ENCODE data around the gene CDK5R2. TPM values are rescaled to one million over a fixed set of nuclear protein-coding genes. Genes with fewer than 3 reads are reported as not detected.
"Not testable (repeated sequence)": the region's sequence is repeated elsewhere in the genome, so short reads cannot be mapped to it uniquely, and the experiment has no call there.

The CDK5R2 gene
- 0.03 TPM for polyA plus RNA-seq (2012; ENCODE audit: low read depth, missing spikeins)

DNA sequence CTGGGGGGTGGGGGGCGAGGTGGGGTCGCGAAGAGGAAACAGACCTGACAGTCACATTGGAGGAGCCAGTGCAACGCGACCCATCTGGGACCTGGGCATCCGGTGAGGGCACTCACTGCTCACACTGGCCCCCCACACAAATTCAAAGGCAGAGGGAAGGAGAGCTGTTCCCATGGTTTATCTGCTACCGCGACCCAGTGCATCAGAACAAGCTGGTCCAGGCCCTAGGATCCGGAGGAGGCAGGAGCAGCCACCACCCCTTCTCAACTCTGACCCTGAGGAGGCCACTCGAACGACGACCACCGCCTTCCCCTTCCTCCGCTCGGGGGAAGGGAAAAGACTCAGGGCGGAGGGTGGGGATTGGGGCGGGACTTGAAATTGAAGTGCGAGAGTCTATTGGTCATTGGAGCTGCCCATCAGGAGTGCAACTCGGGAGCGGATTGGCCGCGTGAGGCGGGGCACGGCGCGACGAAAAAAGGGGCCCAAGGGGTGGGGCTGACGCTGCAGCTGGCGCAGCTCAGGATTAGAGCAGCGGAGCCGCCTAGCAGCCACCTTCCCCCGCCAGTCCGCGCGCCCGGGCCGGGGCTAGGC lies at the start of gene CDK5R2:
CDK5R2 (plus strand) TSS at position 526 of the 591 bp plus-strand sequence. CDS start 155 bp downstream, outside the sequence.
- peak; percentile 79 for FAIRE-seq
- DNase-seq (ENCODE audit: insufficient read length, low spot score) = peak; percentile 98
- TF ChIP-seq SPI1 (IDR thresholded peaks at IDR 0.05; ENCODE audit: low read depth, low read length) (no peak), POLR2A (IDR thresholded peaks at IDR 0.05; ENCODE audit: low read depth, low read length) (no peak), POLR2AphosphoS5 (IDR thresholded peaks at IDR 0.05; ENCODE audit: low read depth, low read length) (no peak), TAF1 (IDR thresholded peaks at IDR 0.05; ENCODE audit: low read depth, low read length) (no peak), PAX5 (IDR thresholded peaks at IDR 0.05; ENCODE audit: insufficient read depth, low read length, severe bottlenecking) (no peak), POU2F2 (IDR thresholded peaks at IDR 0.05; ENCODE audit: low read depth, low read length) (no peak)

DNA sequence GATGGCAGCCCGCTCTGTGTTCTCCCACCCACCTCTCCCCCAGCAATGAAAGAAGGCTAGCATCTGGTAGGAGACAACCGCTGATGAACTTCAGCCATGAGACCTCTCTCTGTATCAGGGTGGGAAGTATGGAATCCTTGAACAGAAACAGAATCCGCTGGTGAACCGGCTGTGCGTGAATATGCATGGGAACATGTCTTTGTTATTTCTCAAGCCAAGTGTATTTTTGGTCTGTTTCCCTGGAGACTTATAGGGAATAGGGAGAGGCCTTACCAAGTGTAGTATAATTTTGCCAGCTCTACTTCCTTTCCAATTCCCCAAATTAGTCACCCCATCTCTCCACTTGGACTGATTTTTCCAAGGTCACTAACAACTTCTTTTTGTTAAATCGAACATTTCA lies 48.7 kb upstream of the CDK5R2 start:
- DNase-seq (ENCODE audit: insufficient read length, low spot score) (no peak), FAIRE-seq (no peak)
- no peak for TF ChIP-seq SPI1 (IDR thresholded peaks at IDR 0.05; ENCODE audit: low read depth, low read length)
- no peak for TF ChIP-seq POU2F2 (IDR thresholded peaks at IDR 0.05; ENCODE audit: low read depth, low read length)
- no peak for TF ChIP-seq PAX5 (IDR thresholded peaks at IDR 0.05; ENCODE audit: insufficient read depth, low read length, severe bottlenecking)
- TF ChIP-seq POLR2AphosphoS5 (IDR thresholded peaks at IDR 0.05; ENCODE audit: low read depth, low read length) = no peak
- TF ChIP-seq POLR2A (IDR thresholded peaks at IDR 0.05; ENCODE audit: low read depth, low read length) = no peak
- no peak for TF ChIP-seq TAF1 (IDR thresholded peaks at IDR 0.05; ENCODE audit: low read depth, low read length)

- no peak for DNase-seq (ENCODE audit: insufficient read length, low spot score)
- TF ChIP-seq POLR2AphosphoS5 (IDR thresholded peaks at IDR 0.05; ENCODE audit: low read depth, low read length) (no peak), POLR2A (IDR thresholded peaks at IDR 0.05; ENCODE audit: low read depth, low read length) (no peak), TAF1 (IDR thresholded peaks at IDR 0.05; ENCODE audit: low read depth, low read length) (no peak), PAX5 (IDR thresholded peaks at IDR 0.05; ENCODE audit: insufficient read depth, low read length, severe bottlenecking) (no peak), SPI1 (IDR thresholded peaks at IDR 0.05; ENCODE audit: low read depth, low read length) (no peak), POU2F2 (IDR thresholded peaks at IDR 0.05; ENCODE audit: low read depth, low read length) (no peak)
- no peak for FAIRE-seq
Measured at GRCh38 chr2:218920504-218920903, 39.0 kb upstream of the CDK5R2 start.

GRCh38 chr2:218924757-218925156 lies 34.7 kb upstream of the CDK5R2 start:
- TF ChIP-seq POU2F2 (IDR thresholded peaks at IDR 0.05; ENCODE audit: low read depth, low read length) (no peak), TAF1 (IDR thresholded peaks at IDR 0.05; ENCODE audit: low read depth, low read length) (no peak), POLR2AphosphoS5 (IDR thresholded peaks at IDR 0.05; ENCODE audit: low read depth, low read length) (no peak), PAX5 (IDR thresholded peaks at IDR 0.05; ENCODE audit: insufficient read depth, low read length, severe bottlenecking) (no peak), SPI1 (IDR thresholded peaks at IDR 0.05; ENCODE audit: low read depth, low read length) (no peak)
- no peak for DNase-seq (ENCODE audit: insufficient read length, low spot score)
- FAIRE-seq = no peak

DNA sequence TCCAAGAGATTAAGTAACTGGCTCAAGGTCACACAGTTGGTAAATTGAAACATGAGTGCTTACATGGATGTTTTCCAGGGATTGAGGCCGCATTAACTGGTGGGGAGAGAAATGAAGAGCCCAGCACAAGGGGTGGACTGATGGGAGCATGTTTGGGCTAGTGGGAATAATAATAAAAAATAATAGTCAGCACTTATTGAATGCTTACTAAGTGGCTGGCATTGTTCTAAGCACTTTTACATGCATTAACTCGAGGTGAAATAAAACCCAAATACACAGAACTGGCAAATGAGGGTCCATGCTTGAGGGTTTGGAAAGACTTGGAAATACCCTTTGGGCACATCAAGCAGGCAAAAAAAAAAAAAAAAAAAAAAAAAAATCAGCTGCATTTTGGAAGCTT lies 34.0 kb upstream of the CDK5R2 start:
- DNase-seq (ENCODE audit: insufficient read length, low spot score) (no peak), FAIRE-seq (no peak)
- TF ChIP-seq PAX5 (IDR thresholded peaks at IDR 0.05; ENCODE audit: insufficient read depth, low read length, severe bottlenecking) = no peak
- TF ChIP-seq TAF1 (IDR thresholded peaks at IDR 0.05; ENCODE audit: low read depth, low read length) = no peak
- no peak for TF ChIP-seq POLR2A (IDR thresholded peaks at IDR 0.05; ENCODE audit: low read depth, low read length)
- TF ChIP-seq SPI1 (IDR thresholded peaks at IDR 0.05; ENCODE audit: low read depth, low read length) = no peak
- TF ChIP-seq POLR2AphosphoS5 (IDR thresholded peaks at IDR 0.05; ENCODE audit: low read depth, low read length) = no peak
- TF ChIP-seq POU2F2 (IDR thresholded peaks at IDR 0.05; ENCODE audit: low read depth, low read length) = no peak

GRCh38 chr2:218927422-218927821 lies 32.0 kb upstream of the CDK5R2 start:
- no peak for FAIRE-seq
- no peak for DNase-seq (ENCODE audit: insufficient read length, low spot score)
- no peak for TF ChIP-seq TAF1 (IDR thresholded peaks at IDR 0.05; ENCODE audit: low read depth, low read length)
- TF ChIP-seq PAX5 (IDR thresholded peaks at IDR 0.05; ENCODE audit: insufficient read depth, low read length, severe bottlenecking) = no peak
- no peak for TF ChIP-seq SPI1 (IDR thresholded peaks at IDR 0.05; ENCODE audit: low read depth, low read length)
- TF ChIP-seq POLR2AphosphoS5 (IDR thresholded peaks at IDR 0.05; ENCODE audit: low read depth, low read length) = no peak
- TF ChIP-seq POU2F2 (IDR thresholded peaks at IDR 0.05; ENCODE audit: low read depth, low read length) = no peak
- TF ChIP-seq POLR2A (IDR thresholded peaks at IDR 0.05; ENCODE audit: low read depth, low read length) = no peak

DNA sequence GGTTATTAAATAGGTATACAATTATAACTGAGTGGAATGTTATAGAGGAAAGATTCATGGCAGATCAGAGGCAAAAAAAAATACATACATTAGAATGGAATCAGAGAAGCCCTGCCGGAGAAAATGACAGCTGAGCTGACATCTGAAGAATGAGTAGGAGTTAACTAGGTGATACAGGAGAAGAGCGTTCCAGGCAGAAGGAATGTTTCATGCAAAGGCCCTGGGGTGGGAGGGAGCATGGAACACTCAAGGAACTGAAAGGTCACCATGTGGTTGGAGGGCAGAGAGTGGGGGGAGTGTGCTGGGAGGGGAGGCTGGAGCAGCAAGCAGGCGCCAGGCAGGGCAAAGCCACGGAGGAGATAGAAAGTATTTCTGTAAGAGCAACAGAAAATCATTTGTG lies 31.6 kb upstream of the CDK5R2 start:
- DNase-seq (ENCODE audit: insufficient read length, low spot score) (no peak), FAIRE-seq (no peak)
- TF ChIP-seq POU2F2 (IDR thresholded peaks at IDR 0.05; ENCODE audit: low read depth, low read length) = no peak
- TF ChIP-seq TAF1 (IDR thresholded peaks at IDR 0.05; ENCODE audit: low read depth, low read length) = no peak
- no peak for TF ChIP-seq SPI1 (IDR thresholded peaks at IDR 0.05; ENCODE audit: low read depth, low read length)
- TF ChIP-seq PAX5 (IDR thresholded peaks at IDR 0.05; ENCODE audit: insufficient read depth, low read length, severe bottlenecking) = no peak
- no peak for TF ChIP-seq POLR2AphosphoS5 (IDR thresholded peaks at IDR 0.05; ENCODE audit: low read depth, low read length)
- no peak for TF ChIP-seq POLR2A (IDR thresholded peaks at IDR 0.05; ENCODE audit: low read depth, low read length)

GRCh38 chr2:218930488-218930887 lies 29.0 kb upstream of the CDK5R2 start:
- not testable (repeated sequence) for DNase-seq (ENCODE audit: insufficient read length, low spot score); FAIRE-seq

- not testable (repeated sequence) for DNase-seq (ENCODE audit: insufficient read length, low spot score); FAIRE-seq
Measured at GRCh38 chr2:218931751-218932150, 27.7 kb upstream of the CDK5R2 start.

DNA sequence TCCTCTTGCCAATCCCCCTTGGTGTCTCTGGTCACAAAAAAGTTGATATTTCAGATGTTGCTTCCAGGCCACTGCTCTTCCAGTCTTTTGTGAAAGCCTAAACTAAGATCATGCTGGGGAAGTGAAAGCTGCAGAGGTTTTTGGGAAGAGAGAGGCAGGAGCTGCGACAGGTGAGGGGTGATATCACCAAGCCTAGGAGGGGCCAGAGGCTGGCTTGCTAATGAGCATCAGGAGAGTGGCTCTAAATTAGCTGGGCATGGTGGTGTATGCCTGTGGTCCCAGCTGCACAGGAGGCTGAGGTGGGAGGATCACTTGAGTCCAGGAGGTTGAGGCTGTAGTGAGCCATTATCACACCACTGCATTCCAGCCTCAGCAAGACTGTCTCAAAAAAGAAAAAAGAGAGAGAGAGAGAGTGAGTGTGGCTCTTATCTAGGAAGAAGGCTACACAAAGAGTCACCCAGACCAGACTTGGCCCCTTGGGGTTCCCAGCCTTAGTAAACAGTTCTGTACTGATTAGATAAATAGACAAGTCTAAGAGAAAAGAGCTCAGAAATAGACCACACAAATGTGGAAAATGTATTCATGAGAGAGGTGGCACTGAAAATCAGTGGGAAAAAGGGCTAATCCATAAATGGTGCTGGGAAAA lies 14.6 kb upstream of the CDK5R2 start:
- no peak for TF ChIP-seq SPI1 (IDR thresholded peaks at IDR 0.05; ENCODE audit: low read depth, low read length)
- TF ChIP-seq PAX5 (IDR thresholded peaks at IDR 0.05; ENCODE audit: insufficient read depth, low read length, severe bottlenecking) = no peak
- TF ChIP-seq TAF1 (IDR thresholded peaks at IDR 0.05; ENCODE audit: low read depth, low read length) = no peak
- no peak for TF ChIP-seq POU2F2 (IDR thresholded peaks at IDR 0.05; ENCODE audit: low read depth, low read length)
- TF ChIP-seq POLR2A (IDR thresholded peaks at IDR 0.05; ENCODE audit: low read depth, low read length) = no peak
- TF ChIP-seq POLR2AphosphoS5 (IDR thresholded peaks at IDR 0.05; ENCODE audit: low read depth, low read length) = no peak
- no peak for FAIRE-seq
- no peak for DNase-seq (ENCODE audit: insufficient read length, low spot score)

All from GM12891 (cell line).